Left kidney (tissue), 2 donors: Measurements from ENCODE around the gene GNG14. TPM values are rescaled to one million over a fixed set of nuclear protein-coding genes. Genes with fewer than 3 reads are reported as not detected.
A peak's percentile ranks its signal among the peaks of the same experiment; 100 is the strongest.
"Not testable (repeated sequence)": the region's sequence is repeated elsewhere in the genome, so short reads cannot be mapped to it uniquely, and the experiment has no call there.

ENCODE experiments used
- DNase-seq: peaks from one replicate; pipeline ENCODE4 v3.0.0-alpha.2; 2013
- polyA plus RNA-seq: library from polyadenylated mRNA; unstranded; fragments of 120-200 nt; gene quantifications from one replicate; pipeline ENCODE4 v1.2.1, GENCODE V29; 2013; ENCODE audit not compliant: insufficient read length

The GNG14 gene
- polyA plus RNA-seq, 1 donor: 1.00 TPM

DNA sequence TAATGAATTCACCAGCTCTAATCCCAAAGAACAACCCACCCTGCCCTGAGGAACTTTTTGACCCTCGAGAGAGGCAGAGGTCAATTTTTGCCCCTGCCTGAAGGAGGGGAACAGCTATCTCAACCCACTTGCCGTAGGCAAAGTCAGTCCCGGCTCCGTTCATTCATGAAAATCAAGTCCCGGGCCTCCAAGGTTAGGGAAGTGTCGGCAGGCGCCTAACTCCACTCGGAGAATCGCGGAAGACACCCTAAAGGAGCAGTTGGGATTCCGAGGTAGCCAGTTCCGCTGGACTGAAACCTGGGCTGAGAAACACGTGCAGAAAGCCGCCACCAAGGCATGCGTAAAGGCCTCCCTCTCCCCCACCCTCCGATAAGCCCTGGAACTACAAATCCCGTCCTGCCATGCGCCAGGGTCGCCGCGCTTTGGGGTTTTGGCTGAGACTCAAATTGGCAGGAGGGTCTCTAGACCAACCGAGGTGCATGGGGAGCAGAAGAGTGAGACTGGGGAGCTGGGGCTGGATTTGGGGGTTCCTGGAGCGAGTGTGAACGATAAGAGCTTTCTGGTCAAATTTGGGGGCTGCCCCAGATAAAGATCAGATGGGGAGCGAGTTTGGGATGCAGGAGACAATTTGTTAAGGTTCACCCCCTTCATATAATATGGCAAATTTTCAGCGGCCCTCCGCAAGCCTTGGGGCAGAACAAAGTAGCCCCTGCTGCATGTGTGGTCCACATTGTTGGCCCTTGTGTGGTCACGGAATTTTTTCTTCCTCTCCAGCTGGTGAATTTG is 36.0 kb downstream of the GNG14 start, which contains the start of gene TNPO2:
TNPO2 (minus strand) TSS at position 292 of the 786 bp plus-strand sequence. CDS start 2,955 bp downstream, outside the sequence.
- DNase-seq: peak; percentile 65

DNA sequence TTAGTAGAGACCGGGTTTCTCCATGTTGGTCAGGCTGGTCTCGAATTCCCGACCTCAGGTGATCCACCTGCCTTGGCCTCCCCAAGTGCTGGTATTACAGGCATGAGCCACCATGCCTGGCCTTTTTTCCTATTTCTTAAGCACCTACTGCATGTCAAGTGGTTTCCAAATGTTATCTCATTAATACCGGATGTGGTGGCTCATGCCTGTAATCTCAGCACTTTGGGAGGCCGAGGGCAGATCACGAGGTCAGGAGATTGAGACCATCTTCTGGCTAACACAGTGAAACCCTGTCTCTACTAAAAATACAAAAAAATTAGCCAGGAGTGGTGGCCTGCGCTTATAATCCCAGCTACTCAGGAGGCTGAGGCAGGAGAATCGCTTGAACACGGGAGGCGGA is 37.8 kb downstream of the GNG14 start:
- not testable (repeated sequence) for DNase-seq

GRCh38 chr19:12726988-12727316 is 39.2 kb downstream of the GNG14 start:
- DNase-seq: no peak

- no peak for DNase-seq
These were observed 40.1 kb downstream of the GNG14 start for GRCh38 chr19:12727745-12728433.

DNA sequence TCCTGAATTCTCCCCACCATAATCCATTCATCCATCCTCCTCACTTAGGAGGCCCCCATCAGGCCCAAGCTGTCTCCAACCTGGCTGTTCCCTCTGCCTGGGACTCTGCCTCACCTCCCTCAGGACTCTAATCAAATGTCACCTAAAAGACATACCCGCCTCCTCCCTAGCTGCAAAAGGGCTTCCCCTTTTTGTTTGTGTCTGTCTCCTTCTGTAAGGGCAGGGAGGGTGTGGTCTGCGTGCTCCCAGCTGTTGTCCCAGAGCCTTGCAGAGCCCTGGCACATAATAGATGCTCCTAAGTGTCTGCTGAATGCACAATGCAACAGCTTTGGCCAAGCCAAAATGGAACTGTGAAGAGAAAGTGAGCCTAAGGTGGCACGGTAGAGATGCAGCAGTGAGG is 42.3 kb downstream of the GNG14 start:
- no peak for DNase-seq

DNA sequence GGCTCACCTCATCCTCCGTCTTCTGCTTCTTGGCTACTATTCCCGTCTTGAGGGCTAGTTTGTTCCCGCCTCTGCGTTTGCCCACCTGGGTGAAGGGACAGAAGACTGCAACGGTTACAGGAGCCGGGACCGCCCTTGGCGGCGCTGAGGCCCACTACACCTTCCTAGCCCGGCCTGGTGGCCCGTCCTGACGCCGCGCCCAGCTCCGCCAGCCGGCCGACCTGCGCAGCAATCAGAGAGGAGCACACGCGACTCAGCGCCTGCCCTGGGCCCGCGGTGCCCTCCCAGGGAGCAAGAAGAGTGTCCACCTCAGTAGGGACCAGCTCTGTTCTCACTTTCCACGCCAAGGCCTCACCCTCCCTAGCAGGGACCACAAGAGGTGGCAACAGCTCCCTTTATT is 43.5 kb downstream of the GNG14 start:
- no peak for DNase-seq

DNA sequence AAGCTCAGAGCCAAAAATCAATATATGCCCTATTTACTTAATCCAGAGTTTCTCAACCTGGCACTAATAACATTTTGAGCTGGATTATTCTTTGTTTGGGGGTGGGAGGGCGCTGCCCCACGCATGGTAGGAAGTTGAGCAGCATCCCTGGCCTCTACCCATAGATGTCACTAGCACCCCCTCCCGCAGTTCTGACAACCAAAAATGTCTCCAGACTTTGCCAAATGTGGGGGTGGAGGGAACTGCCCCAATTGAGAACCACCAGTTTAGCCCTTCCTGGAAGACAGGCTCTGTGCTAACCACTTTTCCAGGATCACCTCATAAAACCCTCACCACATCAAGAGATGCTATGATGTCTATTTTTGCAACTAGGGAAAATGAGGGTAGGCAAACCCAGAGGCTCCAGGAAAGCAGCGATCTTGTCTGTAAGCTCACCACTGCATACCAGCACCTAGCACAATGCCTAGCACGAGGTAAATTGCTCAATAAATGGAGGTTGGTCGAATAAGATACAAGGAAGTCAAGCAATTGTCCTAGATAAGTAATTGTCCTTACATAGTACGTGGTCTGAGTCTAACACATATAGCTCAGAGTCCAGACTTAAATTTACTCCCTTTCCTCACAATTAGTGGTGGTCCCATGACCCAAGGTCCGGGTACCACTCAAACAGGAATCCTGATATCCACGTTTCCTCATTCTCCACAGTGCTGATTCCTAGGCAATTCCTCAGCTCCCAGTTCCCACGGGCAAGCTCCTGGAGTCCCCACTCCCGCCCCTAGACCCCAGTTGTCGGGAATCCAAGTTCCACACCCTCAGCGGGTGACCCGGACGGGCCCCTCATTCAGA is 45.8 kb downstream of the GNG14 start:
- DNase-seq: peak; percentile 8

DNA sequence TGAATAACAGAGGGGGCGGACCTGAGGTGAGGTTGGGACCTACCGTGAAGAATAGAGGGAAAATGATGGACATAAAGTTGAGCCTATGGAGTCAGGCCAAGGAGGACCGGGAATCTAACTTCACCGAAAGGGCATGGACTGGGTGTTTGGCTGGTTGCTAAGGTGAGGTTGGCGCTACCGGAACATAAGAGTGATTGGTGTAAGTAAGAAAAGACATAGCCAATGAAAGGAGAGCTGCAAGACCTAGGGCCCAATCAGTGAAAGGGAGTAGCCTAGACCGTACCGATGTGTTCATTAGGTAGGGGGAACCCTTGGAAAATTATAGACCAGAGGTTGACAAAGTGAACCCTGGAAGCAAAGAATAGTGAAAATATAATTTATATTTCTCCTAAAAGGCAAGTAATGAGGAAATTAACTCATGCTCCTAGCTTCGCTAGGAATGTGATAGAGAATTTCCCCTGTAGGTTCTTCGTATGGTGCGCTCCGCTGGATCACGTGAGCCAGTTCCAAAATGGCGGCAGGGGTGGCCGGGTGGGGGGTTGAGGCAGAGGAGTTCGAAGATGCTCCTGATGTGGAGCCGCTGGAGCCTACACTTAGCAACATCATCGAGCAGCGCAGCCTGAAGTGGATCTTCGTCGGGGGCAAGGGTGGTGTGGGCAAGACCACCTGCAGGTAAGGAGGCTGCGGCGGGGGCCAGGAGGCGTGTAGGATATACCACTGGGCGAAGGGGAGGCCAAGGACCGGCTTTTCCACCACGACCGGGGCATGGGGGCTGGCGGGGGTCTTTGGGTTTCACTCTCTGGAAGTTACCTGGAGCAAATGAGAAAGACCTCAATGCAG is 49.4 kb downstream of the GNG14 start, which contains the start of gene GET3:
GET3 (plus strand) TSS at position 503 of the 840 bp plus-strand sequence; CDS start at position 512, 9 bp downstream.
- peak; percentile 99 for DNase-seq

DNA sequence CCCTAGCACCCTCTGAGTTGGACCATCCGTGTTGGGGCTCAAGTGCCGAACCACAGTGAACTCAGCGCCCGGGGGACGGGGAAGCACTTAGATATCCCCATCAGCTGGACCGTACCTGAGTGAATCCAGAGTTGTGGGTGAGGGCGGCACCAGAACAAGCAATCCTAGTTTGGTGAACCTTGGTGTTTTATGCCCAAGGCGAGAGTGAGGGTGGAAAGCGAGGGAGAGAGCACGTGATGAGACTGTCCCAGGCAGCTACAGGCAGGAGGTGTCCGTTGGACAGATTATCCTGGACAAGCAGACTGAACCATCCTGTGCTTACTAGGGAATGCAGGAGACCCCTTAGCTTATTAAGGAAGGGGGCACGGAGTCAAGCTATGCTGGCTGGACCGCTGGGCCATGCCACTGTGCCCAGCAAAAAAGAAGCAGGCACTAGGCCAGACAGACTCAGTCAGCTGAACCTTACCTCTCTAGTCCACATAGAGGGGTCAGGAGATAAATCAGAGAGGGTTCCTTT is 50.1 kb downstream of the GNG14 start:
- no peak for DNase-seq

Other genes with a start within 250 kb of the GNG14 start
- 14.2 TPM for gene ZNF443, start 247.0 kb upstream of the GNG14 start, polyA plus RNA-seq
- 11.0 TPM for gene ZNF709, start 203.2 kb upstream of the GNG14 start, polyA plus RNA-seq
- gene ZNF564, start 136.5 kb upstream of the GNG14 start, polyA plus RNA-seq: 13.9 TPM
- gene ZNF490, start 77.2 kb upstream of the GNG14 start, polyA plus RNA-seq: 5.7 TPM
- 28.1 TPM for gene ZNF791, start 77.1 kb upstream of the GNG14 start, polyA plus RNA-seq
- gene MAN2B1, start 21.3 kb upstream of the GNG14 start, polyA plus RNA-seq: 35.1 TPM
- gene WDR83, start 21.2 kb upstream of the GNG14 start, polyA plus RNA-seq: 18.2 TPM
- gene DHPS, start 6.1 kb upstream of the GNG14 start, polyA plus RNA-seq: 87.9 TPM
- 10.4 TPM for gene FBXW9, start 8.6 kb downstream of the GNG14 start, polyA plus RNA-seq
- gene TNPO2, start 35.9 kb downstream of the GNG14 start, polyA plus RNA-seq: 78.7 TPM
- 139 TPM for gene TRIR, start 46.7 kb downstream of the GNG14 start, polyA plus RNA-seq
- 74.0 TPM for gene GET3, start 49.5 kb downstream of the GNG14 start, polyA plus RNA-seq
- 0.23 TPM for gene BEST2, start 63.8 kb downstream of the GNG14 start, polyA plus RNA-seq
- 78.3 TPM for gene HOOK2, start 87.6 kb downstream of the GNG14 start, polyA plus RNA-seq
- 22.7 TPM for gene JUNB, start 103.5 kb downstream of the GNG14 start, polyA plus RNA-seq
- gene PRDX2, start 113.8 kb downstream of the GNG14 start, polyA plus RNA-seq: 274 TPM
- 5.4 TPM for gene THSD8, start 114.1 kb downstream of the GNG14 start, polyA plus RNA-seq
- gene RNASEH2A, start 118.6 kb downstream of the GNG14 start, polyA plus RNA-seq: 35.1 TPM
- 0.07 TPM for gene RTBDN, start 146.6 kb downstream of the GNG14 start, polyA plus RNA-seq
- 1.0 TPM for gene MAST1, start 150.5 kb downstream of the GNG14 start, polyA plus RNA-seq
- gene DNASE2, start 193.5 kb downstream of the GNG14 start, polyA plus RNA-seq: 9.5 TPM
- gene KLF1, start 199.2 kb downstream of the GNG14 start, polyA plus RNA-seq: 0.17 TPM
- 31.1 TPM for gene GCDH, start 203.2 kb downstream of the GNG14 start, polyA plus RNA-seq
- gene SYCE2, start 231.3 kb downstream of the GNG14 start, polyA plus RNA-seq: 3.4 TPM
- 41.5 TPM for gene FARSA, start 245.7 kb downstream of the GNG14 start, polyA plus RNA-seq